ENCODE data around the gene CFH.
"Not testable (repeated sequence)": the region's sequence is repeated elsewhere in the genome, so short reads cannot be mapped to it uniquely, and the experiment has no call there.

The CFH gene

DNA sequence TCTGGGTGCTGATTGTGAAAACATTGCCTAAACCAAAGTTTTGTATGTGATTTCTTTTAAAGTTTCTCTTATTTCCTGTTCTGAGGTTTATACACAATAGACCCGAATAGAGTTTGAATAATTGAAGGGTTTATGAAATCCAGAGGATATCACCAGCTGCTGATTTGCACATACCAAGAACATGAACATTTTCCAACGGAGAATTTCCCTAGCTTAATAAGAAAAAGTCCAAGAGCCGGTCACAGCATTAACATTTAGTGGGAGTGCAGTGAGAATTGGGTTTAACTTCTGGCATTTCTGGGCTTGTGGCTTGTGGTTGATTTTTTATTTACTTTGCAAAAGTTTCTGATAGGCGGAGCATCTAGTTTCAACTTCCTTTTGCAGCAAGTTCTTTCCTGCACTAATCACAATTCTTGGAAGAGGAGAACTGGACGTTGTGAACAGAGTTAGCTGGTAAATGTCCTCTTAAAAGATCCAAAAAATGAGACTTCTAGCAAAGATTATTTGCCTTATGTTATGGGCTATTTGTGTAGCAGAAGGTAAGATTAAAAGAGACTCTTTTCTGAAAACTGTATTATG is at the start of gene CFH:
Gene CFH, plus strand, starts transcription at position 407 of the 579 bp plus-strand sequence. Its CDS starts 75 bp downstream, at position 482.
- H3K27me3 Mint-ChIP-seq, result no peaks in the 10 kb centered on the region
- no peak for ATAC-seq
- no peaks in the 10 kb centered on the region for H3K4me1 Mint-ChIP-seq
- H3K27ac Mint-ChIP-seq, result no peak within 1 kb of the TSS
- H3K9me3 Mint-ChIP-seq, result no peaks in the 10 kb centered on the region
- H3K36me3 Mint-ChIP-seq, result no peaks in the 10 kb centered on the region
- H3K4me3 Mint-ChIP-seq, result no peak within 1 kb of the TSS

DNA sequence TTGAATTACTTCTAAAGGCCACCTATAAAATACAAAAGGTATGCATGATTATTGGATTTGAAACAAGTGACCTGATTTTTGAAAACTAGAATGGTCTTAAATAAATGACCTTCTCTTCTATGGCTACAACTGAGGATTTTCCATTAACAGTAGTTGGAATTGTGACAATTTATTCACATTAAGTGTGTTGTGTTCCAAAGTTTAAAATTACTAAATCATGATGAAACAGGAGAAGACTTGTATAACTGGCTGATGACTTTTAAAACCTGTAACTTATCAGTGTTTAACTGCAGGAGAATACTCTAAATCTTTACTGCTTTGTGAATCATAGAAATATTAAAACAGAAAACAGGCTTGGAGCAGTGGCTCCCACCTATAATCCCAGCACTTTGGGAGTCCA is 48.2 kb upstream of the CFH start:
- H3K27me3 Mint-ChIP-seq, result peaks cover 11% of the 10 kb centered on the region
- no peak overlapping the region for H3K4me3 Mint-ChIP-seq
- H3K4me1 Mint-ChIP-seq, result no peaks in the 10 kb centered on the region
- no peak overlapping the region for H3K27ac Mint-ChIP-seq
- ATAC-seq, result no peak
- no peaks in the 10 kb centered on the region for H3K36me3 Mint-ChIP-seq
- H3K9me3 Mint-ChIP-seq, result peaks cover 6% of the 10 kb centered on the region

DNA sequence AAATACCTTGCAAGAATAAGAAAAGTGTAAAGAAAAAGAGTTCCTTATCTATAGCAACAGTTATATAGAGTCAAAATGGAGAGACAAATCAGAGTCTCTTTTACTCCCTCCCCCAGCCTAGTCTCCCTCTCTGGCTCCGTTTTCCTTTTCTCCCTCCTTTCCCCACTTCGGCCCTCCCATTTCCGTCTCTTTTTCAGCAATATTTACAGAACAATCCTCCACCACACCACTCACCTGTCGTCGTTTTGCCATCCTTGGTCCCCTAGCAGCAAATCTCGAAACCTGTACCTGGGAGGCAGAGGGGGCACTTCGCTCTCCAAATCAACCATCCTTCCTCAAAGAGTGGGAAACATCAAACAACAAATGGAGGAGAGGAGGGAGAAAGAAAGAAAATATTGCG is 43.9 kb upstream of the CFH start:
- ATAC-seq, result no peak
- Mint-ChIP-seq H3K4me1 (no peaks in the 10 kb centered on the region), H3K27ac (no peak overlapping the region), H3K27me3 (peaks cover 11% of the 10 kb centered on the region), H3K4me3 (no peak overlapping the region), H3K36me3 (no peaks in the 10 kb centered on the region), H3K9me3 (peaks cover 9% of the 10 kb centered on the region)

DNA sequence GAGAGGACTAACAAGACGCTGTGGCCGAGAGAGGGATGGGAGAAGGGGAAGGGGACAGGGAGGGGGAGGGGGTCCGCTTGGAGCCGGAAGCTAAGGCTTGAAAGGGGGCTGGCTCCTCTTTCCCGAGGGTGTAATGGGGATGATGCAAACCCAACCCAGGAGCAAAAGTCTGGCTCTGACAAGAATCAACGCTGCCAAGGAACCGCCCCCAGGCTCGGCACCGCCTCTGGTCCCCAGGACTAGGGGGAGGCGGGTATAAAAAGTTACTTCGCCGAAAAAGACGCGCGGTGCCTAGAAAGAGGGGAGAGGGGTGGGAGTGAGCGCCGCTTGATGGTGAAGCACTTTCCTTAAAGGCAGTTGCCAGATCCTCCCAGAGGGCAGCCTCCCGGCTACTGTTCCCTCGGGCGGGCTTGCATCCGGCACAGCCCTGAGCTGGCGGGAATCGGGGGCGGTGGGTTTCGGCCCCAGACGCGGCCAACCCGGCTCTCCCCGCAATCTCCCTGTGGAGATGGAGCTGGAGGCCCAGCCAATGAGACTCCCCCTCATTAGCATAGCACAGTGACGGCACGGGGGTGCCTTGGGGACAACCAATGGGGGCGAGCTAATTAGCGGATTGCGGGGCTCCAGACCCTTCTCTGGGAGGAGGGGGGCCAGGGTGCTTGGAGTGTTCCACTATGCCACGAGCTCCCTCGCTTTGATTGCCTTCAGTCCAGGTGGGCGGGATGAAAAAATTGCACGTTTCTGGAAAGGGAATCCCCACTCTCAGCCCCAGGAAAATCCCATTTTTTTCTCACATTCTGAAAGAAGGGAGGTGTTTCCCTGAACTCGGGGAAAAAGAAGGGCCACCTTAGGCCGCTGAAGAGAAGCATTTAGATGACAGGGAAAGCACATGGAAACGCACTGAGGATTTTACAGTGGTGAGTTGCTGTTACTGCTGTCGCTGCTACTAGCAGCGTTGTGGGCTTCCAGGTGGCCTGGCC is 43.2 kb upstream of the CFH start, which contains the start of gene KCNT2:
Gene KCNT2, minus strand, starts transcription at position 51 of the 980 bp plus-strand sequence. CDS start 131 bp downstream, outside the sequence.
- peaks cover 11% of the 10 kb centered on the region for H3K27me3 Mint-ChIP-seq
- no peaks in the 10 kb centered on the region for H3K4me1 Mint-ChIP-seq
- no peak within 1 kb of the TSS for H3K4me3 Mint-ChIP-seq
- H3K36me3 Mint-ChIP-seq, result no peaks in the 10 kb centered on the region
- peaks cover 10% of the 10 kb centered on the region for H3K9me3 Mint-ChIP-seq
- H3K27ac Mint-ChIP-seq, result no peak within 1 kb of the TSS
- no peak for ATAC-seq

DNA sequence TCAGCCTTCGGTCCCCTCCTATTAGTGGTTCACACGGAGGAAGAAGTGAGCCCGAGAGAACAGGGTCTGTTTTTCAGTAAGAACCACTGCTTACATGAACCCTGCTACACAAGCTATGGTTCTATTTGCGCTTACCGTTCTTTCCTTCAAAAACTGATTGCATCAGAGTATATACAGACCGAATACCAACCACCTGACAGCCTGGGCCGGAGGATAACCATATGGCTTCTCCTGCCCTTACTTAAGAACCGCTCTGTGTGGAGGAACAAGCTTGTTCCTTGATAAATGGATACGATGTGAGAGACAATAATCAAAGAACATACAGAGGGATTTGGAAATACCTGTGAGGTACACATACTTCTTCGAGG is 42.5 kb upstream of the CFH start:
- Mint-ChIP-seq H3K27me3 (peaks cover 11% of the 10 kb centered on the region), H3K9me3 (peaks cover 10% of the 10 kb centered on the region)
- no peak for ATAC-seq

DNA sequence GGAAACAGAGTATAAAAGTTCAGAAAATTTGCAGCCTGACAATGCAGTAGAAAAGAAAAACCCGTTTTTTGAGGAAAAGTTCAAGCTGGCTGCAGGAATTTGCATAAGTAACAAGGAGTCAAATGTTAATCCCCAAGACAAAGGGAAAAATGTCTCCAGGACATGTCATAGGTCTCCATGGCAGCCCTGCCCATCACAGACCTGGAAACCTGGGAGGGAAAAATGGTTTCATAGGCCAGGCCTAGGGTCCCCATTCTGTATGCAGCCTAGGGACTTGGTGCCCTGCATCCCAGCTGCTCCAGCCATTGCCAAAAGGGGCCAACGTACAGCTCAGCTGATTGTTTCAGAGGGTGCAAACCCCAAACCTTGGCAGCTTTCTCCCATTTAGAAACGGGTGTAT is 40.0 kb upstream of the CFH start:
- peaks cover 9% of the 10 kb centered on the region for H3K9me3 Mint-ChIP-seq
- no peak for ATAC-seq
- H3K27me3 Mint-ChIP-seq, result peaks cover 11% of the 10 kb centered on the region

More for the DNA sequence above, 42.5 kb upstream of the CFH start:
- H3K36me3 Mint-ChIP-seq, result no peaks in the 10 kb centered on the region
- H3K27ac Mint-ChIP-seq, result no peak overlapping the region
- H3K4me1 Mint-ChIP-seq, result no peaks in the 10 kb centered on the region
- no peak overlapping the region for H3K4me3 Mint-ChIP-seq

DNA sequence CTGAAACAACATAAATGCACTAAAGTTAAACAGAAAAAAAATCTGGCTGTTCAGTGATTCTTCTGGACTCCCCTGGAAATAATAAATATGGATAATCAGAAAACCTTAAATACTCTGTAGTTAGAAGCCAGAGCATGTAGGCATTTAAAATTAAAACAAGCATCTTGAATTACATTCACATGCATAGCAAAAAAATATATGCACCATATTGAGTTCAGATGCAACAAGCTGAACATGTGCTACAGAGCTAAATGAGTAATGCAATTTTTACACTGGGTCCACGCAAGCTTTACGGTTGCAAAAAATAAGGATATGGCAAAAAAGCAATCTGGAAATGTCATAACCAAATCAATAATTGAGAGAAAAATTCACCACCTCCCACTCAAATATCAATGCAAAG is 32.1 kb upstream of the CFH start:
- Mint-ChIP-seq H3K27ac (no peak overlapping the region), H3K36me3 (no peaks in the 10 kb centered on the region), H3K27me3 (no peaks in the 10 kb centered on the region), H3K9me3 (no peaks in the 10 kb centered on the region), H3K4me1 (no peaks in the 10 kb centered on the region), H3K4me3 (no peak overlapping the region)
- ATAC-seq, result no peak

More for the DNA sequence above, 40.0 kb upstream of the CFH start:
- H3K27ac Mint-ChIP-seq, result no peak overlapping the region
- H3K4me1 Mint-ChIP-seq, result no peaks in the 10 kb centered on the region
- no peak overlapping the region for H3K4me3 Mint-ChIP-seq
- H3K36me3 Mint-ChIP-seq, result no peaks in the 10 kb centered on the region

DNA sequence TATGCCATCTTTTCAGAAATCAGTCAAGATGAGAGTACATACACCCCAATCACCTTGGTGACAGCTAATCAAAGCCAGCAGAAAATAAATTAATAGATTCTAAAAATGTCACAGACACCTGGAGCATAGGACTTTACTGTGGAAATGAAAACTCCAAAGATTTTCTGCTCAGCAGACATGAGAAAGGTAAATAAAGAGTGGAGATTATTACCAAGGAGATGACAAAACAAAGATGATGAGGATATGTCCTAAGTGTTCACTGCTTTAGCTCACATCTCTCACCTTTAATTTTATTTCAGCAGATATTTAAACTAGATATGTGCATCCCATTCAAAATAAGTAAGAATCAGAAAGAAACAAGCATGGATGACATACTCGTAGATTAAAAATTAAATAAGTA is 28.8 kb upstream of the CFH start:
- H3K27me3 Mint-ChIP-seq, result no peaks in the 10 kb centered on the region
- H3K9me3 Mint-ChIP-seq, result peaks cover 3% of the 10 kb centered on the region
- H3K27ac Mint-ChIP-seq, result no peak overlapping the region
- H3K4me1 Mint-ChIP-seq, result no peaks in the 10 kb centered on the region
- H3K36me3 Mint-ChIP-seq, result no peaks in the 10 kb centered on the region
- no peak for ATAC-seq
- H3K4me3 Mint-ChIP-seq, result no peak overlapping the region

DNA sequence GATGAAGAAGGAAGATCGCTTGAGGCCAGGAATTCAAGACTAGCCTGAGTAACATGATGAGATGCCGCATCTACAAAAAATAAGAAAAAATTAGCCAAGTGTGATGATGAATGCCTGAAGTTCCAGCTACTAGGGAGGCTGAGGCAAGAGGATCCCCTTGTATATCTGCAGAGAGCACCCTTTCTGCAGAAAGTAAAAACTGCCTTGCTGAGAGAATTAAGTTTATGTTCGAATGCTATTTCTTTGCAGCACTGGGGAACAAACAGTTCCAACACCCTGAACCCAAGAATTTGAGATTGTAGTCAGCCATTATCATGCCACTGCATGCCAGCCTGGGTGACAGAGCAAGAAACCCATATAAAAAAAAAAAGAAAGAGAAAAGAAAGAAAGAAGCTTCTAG is 23.0 kb upstream of the CFH start:
- Mint-ChIP-seq H3K9me3 (peaks cover 14% of the 10 kb centered on the region), H3K27ac (no peak overlapping the region), H3K27me3 (no peaks in the 10 kb centered on the region), H3K36me3 (no peaks in the 10 kb centered on the region), H3K4me3 (no peak overlapping the region), H3K4me1 (no peaks in the 10 kb centered on the region)
- ATAC-seq, result no peak

DNA sequence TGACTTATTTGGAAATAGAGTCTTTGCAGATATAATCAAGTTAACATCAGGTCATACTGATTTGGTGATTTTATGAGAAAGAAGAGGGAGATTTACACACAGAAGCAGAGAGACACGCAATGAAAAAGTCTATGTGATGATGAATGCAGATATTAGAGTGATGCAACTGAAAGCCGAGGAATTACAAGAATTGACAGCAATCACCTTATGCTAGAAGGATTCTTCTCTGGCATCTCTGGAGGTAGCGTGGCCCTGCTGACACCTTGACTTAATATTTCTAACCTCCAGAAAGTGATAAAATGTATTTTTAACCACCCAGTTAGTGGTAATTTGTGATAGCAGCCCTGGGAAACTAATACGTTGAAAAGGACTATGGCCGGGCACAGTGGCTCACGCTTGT is 14.2 kb upstream of the CFH start:
- ATAC-seq, result no peak
- no peak overlapping the region for H3K4me3 Mint-ChIP-seq
- no peaks in the 10 kb centered on the region for H3K36me3 Mint-ChIP-seq
- no peaks in the 10 kb centered on the region for H3K27me3 Mint-ChIP-seq
- H3K4me1 Mint-ChIP-seq, result no peaks in the 10 kb centered on the region
- H3K9me3 Mint-ChIP-seq, result no peaks in the 10 kb centered on the region
- no peak overlapping the region for H3K27ac Mint-ChIP-seq

DNA sequence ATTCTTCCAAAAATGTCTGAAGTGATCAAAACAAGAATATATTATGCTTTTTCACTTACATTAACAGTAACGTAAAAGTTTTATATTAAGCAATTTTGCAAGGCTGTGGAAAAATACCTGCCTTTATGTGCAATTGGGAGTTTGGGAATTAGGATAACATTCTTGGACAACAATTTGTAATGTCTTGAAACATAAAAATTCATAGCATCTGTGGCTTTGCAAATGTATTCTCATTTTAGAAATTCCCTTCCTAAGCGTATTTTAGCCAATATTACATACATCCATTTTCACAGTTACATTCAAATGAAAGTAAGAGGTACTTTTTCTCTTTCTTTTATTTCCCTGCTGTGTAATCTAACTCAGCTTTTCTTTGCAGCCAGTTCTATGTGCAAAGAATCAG is 13.4 kb upstream of the CFH start:
- no peak for ATAC-seq
- no peaks in the 10 kb centered on the region for H3K36me3 Mint-ChIP-seq
- H3K4me1 Mint-ChIP-seq, result no peaks in the 10 kb centered on the region
- H3K4me3 Mint-ChIP-seq, result no peak overlapping the region
- H3K27ac Mint-ChIP-seq, result no peak overlapping the region
- no peaks in the 10 kb centered on the region for H3K27me3 Mint-ChIP-seq
- H3K9me3 Mint-ChIP-seq, result no peaks in the 10 kb centered on the region

DNA sequence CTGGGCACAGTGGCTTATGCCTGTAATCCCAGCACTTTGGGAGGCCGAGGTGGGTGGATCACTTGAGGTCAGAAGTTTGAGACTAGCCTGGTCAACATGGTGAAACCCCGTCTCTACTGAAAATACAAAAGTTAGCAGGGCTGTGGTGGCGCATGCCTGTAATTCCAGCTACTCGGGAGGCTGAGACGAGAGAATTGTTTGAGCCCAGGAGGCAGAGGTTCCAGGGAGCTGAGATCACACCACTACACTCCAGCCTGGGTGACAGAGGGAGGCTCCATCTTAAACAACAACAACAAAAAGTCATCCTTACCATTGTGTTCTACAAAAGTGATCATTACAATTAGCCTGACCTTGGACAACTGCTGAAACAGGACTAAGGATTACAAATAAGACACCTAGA is 12.6 kb upstream of the CFH start:
- H3K4me3 Mint-ChIP-seq, H3K9me3 Mint-ChIP-seq, H3K27ac Mint-ChIP-seq, H3K4me1 Mint-ChIP-seq, H3K36me3 Mint-ChIP-seq, H3K27me3 Mint-ChIP-seq, ATAC-seq: not testable (repeated sequence)

DNA sequence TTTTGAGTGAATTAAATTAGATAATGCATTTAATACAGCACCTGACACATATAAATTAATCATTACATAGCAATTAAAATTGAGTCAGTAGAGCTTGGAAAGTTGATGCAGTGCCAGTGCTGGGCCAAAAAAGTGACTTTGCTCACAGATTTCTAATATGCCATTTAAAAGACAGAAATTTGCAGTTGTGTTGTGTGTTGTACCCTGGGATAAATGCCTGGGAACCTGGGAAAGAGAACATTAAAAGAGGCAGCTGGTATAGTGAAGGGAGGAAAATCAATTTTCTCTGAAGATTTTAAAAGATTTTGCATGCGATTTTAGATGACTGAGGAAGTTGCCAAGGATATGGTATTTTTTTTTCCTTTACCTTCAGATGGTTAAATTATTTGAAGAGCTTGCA is 10.9 kb upstream of the CFH start:
- Mint-ChIP-seq H3K4me1 (no peaks in the 10 kb centered on the region), H3K4me3 (no peak overlapping the region), H3K9me3 (no peaks in the 10 kb centered on the region), H3K27ac (no peak overlapping the region), H3K27me3 (no peaks in the 10 kb centered on the region), H3K36me3 (no peaks in the 10 kb centered on the region)
- no peak for ATAC-seq

DNA sequence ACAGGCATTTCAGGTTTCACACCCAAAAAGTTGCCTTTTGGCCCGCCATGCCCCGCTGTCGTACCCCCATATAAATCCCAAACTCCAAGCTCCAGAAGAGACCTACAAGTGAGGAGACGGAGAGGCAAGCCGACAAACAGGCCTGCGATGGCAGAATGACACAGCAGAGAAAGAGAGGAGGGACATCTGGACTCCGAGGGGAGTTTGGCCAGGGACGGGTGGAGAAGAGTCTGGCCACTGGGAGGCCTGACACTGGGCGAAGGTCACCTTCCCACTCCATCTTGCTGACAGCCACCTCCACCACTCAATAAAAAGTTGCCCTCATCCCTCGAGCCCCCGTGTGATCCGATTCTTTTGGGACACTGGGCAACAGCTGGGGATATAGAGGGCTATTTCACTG is 1.9 kb upstream of the CFH start:
- no peak overlapping the region for H3K4me3 Mint-ChIP-seq
- no peaks in the 10 kb centered on the region for H3K27me3 Mint-ChIP-seq
- H3K36me3 Mint-ChIP-seq, result no peaks in the 10 kb centered on the region
- no peaks in the 10 kb centered on the region for H3K9me3 Mint-ChIP-seq
- no peak for ATAC-seq
- no peak overlapping the region for H3K27ac Mint-ChIP-seq
- no peaks in the 10 kb centered on the region for H3K4me1 Mint-ChIP-seq

DNA sequence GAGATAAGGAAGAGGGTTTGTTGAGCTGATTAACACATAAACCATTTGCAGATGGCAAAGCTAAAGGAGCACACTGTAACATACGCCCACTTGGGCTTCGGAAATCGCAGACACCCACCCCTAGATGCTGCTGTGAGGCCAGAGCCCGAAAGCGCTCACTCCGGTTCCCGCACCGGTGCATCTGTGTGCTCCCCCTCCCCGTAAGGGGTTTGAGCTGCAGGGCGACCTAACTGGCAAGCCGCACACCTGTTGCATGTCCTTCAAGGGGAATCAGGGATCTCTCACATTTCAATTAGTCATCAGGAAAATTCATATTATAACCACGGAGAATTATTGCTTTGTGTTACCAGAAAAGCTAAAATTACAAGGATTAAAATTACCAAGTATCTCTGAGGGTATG is 1.4 kb upstream of the CFH start:
- Mint-ChIP-seq H3K4me3 (no peak overlapping the region), H3K27ac (no peak overlapping the region), H3K36me3 (no peaks in the 10 kb centered on the region), H3K4me1 (no peaks in the 10 kb centered on the region), H3K27me3 (no peaks in the 10 kb centered on the region), H3K9me3 (no peaks in the 10 kb centered on the region)
- ATAC-seq, result no peak

DNA sequence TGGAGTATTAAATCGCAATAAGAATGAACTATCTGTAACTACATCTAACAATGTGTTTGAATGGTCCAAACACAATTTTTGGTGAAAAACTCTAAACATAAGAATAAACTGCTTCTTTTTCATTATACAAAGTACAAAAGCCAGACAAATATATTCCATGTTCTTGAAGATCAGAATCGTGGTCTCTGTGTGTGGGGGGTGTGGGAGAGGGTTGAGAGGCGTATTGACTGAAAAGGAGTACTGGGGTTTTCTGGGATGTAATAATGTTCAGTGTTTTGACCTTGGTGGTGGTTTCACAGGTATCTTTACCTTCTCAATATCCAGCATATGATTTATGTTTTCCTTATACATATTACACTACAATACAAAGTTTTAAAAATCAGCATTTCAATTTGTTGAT is 764 bp upstream of the CFH start:
- Mint-ChIP-seq H3K4me1 (no peaks in the 10 kb centered on the region), H3K36me3 (no peaks in the 10 kb centered on the region), H3K27ac (no peak overlapping the region)

More for the DNA sequence above, 764 bp upstream of the CFH start:
- H3K27me3 Mint-ChIP-seq, result no peaks in the 10 kb centered on the region
- H3K4me3 Mint-ChIP-seq, result no peak overlapping the region
- ATAC-seq, result no peak
- no peaks in the 10 kb centered on the region for H3K9me3 Mint-ChIP-seq

All from stimulated activated memory B cell treated with anti-CD40 and anti-IgM and Interleukin-4, amounts not matched to agents 10 μg/mL and 1 μg/mL and 100 μg/mL, for 72 hours (primary cell).